ENCODE results near the gene EFCAB9.

EFCAB9 gene

GRCh38 chr5:172207511-172207910, 13.5 kb downstream of the EFCAB9 start:
- Histone ChIP-seq H3K36me3 (ENCODE audit: control insufficient read depth, insufficient read depth, low read length) (peaks cover 17% of the 10 kb centered on the region), H3K27me3 (ENCODE audit: control insufficient read depth, insufficient read depth, low read length, poor library complexity, severe bottlenecking) (no peaks in the 10 kb centered on the region), H3K9me3 (ENCODE audit: control insufficient read depth, low read length) (no peaks in the 10 kb centered on the region), H3K4me1 (ENCODE audit: control insufficient read depth, insufficient read depth, low read length) (no peaks in the 10 kb centered on the region), H3K27ac (ENCODE audit: insufficient read depth, low read depth, low read length, poor library complexity, severe bottlenecking) (no peak overlapping the region), H3K4me3 (ENCODE audit: insufficient read depth, low read depth, low read length) (no peak overlapping the region)
- WGBS, 2 experiments: 92 to 100% methylated on average over 2 of the region's 3 CpGs

- H3K27ac ChIP-seq (ENCODE audit: insufficient read depth, low read depth, low read length, poor library complexity, severe bottlenecking): no peak overlapping the region
- H3K4me1 ChIP-seq (ENCODE audit: control insufficient read depth, insufficient read depth, low read length): no peaks in the 10 kb centered on the region
- H3K9me3 ChIP-seq (ENCODE audit: control insufficient read depth, low read length): no peaks in the 10 kb centered on the region
- H3K36me3 ChIP-seq (ENCODE audit: control insufficient read depth, insufficient read depth, low read length): peaks cover 21% of the 10 kb centered on the region
- H3K27me3 ChIP-seq (ENCODE audit: control insufficient read depth, insufficient read depth, low read length, poor library complexity, severe bottlenecking): no peaks in the 10 kb centered on the region
- H3K4me3 ChIP-seq (ENCODE audit: insufficient read depth, low read depth, low read length): no peak overlapping the region
- WGBS, 2 experiments: 96 to 98% methylated on average over 2 of the region's 2 CpGs
These were observed 15.7 kb downstream of the EFCAB9 start for GRCh38 chr5:172209714-172210113.

DNA sequence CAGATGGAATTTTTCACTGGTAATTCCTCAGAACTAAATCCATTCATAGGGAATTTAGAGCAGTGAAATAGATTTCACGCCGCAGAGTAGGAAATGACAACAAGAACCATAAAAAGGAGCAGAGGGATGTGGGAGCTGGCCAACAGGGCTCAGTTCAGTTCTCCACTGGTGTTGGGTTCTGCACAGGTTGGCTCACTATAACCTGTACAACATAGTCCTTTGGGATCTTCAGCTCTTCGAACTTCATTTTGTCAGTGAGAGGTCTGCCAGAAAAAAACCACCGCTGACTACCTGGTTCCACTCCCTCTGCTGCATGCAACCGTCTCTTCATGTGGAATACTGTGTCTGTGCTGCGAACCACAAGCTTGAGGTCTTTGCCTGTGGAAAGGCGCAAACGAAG, 17.7 kb downstream of the EFCAB9 start:
- no peak overlapping the region for H3K27ac ChIP-seq (ENCODE audit: insufficient read depth, low read depth, low read length, poor library complexity, severe bottlenecking)
- no peaks in the 10 kb centered on the region for H3K4me1 ChIP-seq (ENCODE audit: control insufficient read depth, insufficient read depth, low read length)
- WGBS, 2 experiments: 97% methylated on average over 8 of the region's 8 CpGs
- peaks cover 21% of the 10 kb centered on the region for H3K36me3 ChIP-seq (ENCODE audit: control insufficient read depth, insufficient read depth, low read length)
- no peaks in the 10 kb centered on the region for H3K27me3 ChIP-seq (ENCODE audit: control insufficient read depth, insufficient read depth, low read length, poor library complexity, severe bottlenecking)
- no peak overlapping the region for H3K4me3 ChIP-seq (ENCODE audit: insufficient read depth, low read depth, low read length)
- H3K9me3 ChIP-seq (ENCODE audit: control insufficient read depth, low read length): no peaks in the 10 kb centered on the region

DNA sequence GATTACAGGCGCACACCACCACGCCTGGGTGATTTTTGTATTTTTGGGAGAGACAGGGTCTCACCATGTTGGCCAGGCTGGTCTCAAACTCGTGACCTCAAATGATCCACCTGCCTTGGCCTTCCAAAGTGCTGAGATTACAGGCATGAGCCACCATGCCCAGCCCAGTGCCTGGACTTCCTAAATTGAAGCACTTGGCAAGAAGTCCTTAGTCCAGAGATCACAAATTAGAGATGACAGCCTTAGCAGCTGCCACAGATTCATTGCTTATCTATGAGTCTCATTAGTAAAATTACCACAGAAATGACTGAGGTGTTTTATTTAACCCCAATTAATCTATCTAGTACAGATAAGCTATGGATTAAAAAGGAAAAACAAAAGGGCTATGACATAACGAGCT, 19.2 kb downstream of the EFCAB9 start:
- H3K27ac ChIP-seq (ENCODE audit: insufficient read depth, low read depth, low read length, poor library complexity, severe bottlenecking): no peak overlapping the region
- WGBS, 2 experiments: 87 to 95% methylated on average over 3 of the region's 4 CpGs

DNA sequence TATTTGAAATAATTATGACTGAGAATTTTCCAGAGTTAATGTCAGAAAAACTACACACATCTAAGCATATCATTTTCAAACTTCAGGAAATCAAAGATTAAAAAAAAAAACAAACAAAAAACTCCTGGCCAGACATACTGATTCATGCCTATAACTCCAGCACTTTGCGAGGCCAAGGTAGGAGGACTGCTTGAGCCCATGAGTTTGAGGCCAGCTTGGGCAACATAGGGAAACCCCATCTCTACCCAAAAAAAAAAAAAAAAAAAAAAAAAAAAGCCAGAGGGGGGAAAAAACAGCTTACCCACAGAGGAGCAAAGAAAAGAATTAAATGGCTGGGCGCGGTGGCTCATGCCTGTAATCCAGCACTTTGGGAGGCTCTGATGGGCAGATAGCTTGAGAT, 22.4 kb downstream of the EFCAB9 start:
- H3K36me3 ChIP-seq (ENCODE audit: control insufficient read depth, insufficient read depth, low read length): peaks cover 28% of the 10 kb centered on the region
- no peaks in the 10 kb centered on the region for H3K27me3 ChIP-seq (ENCODE audit: control insufficient read depth, insufficient read depth, low read length, poor library complexity, severe bottlenecking)
- no peaks in the 10 kb centered on the region for H3K4me1 ChIP-seq (ENCODE audit: control insufficient read depth, insufficient read depth, low read length)
- no peak overlapping the region for H3K4me3 ChIP-seq (ENCODE audit: insufficient read depth, low read depth, low read length)
- no peak overlapping the region for H3K27ac ChIP-seq (ENCODE audit: insufficient read depth, low read depth, low read length, poor library complexity, severe bottlenecking)
- 89 to 96% methylated on average over 3 of the region's 3 CpGs for WGBS, 2 experiments
- no peaks in the 10 kb centered on the region for H3K9me3 ChIP-seq (ENCODE audit: control insufficient read depth, low read length)

More for the DNA sequence above, 19.2 kb downstream of the EFCAB9 start:
- Histone ChIP-seq H3K27me3 (ENCODE audit: control insufficient read depth, insufficient read depth, low read length, poor library complexity, severe bottlenecking) (no peaks in the 10 kb centered on the region), H3K4me1 (ENCODE audit: control insufficient read depth, insufficient read depth, low read length) (no peaks in the 10 kb centered on the region), H3K4me3 (ENCODE audit: insufficient read depth, low read depth, low read length) (no peak overlapping the region), H3K36me3 (ENCODE audit: control insufficient read depth, insufficient read depth, low read length) (peaks cover 21% of the 10 kb centered on the region), H3K9me3 (ENCODE audit: control insufficient read depth, low read length) (no peaks in the 10 kb centered on the region)

GRCh38 chr5:172219296-172219695, 25.3 kb downstream of the EFCAB9 start:
- peaks cover 23% of the 10 kb centered on the region for H3K36me3 ChIP-seq (ENCODE audit: control insufficient read depth, insufficient read depth, low read length)
- H3K9me3 ChIP-seq (ENCODE audit: control insufficient read depth, low read length): no peaks in the 10 kb centered on the region
- H3K27ac ChIP-seq (ENCODE audit: insufficient read depth, low read depth, low read length, poor library complexity, severe bottlenecking): no peak overlapping the region
- WGBS, 2 experiments: 98% methylated on average over 2 of the region's 2 CpGs
- H3K4me3 ChIP-seq (ENCODE audit: insufficient read depth, low read depth, low read length): no peak overlapping the region
- no peaks in the 10 kb centered on the region for H3K27me3 ChIP-seq (ENCODE audit: control insufficient read depth, insufficient read depth, low read length, poor library complexity, severe bottlenecking)
- H3K4me1 ChIP-seq (ENCODE audit: control insufficient read depth, insufficient read depth, low read length): no peaks in the 10 kb centered on the region

- Histone ChIP-seq H3K27me3 (ENCODE audit: control insufficient read depth, insufficient read depth, low read length, poor library complexity, severe bottlenecking) (no peaks in the 10 kb centered on the region), H3K27ac (ENCODE audit: insufficient read depth, low read depth, low read length, poor library complexity, severe bottlenecking) (no peak overlapping the region), H3K4me1 (ENCODE audit: control insufficient read depth, insufficient read depth, low read length) (no peaks in the 10 kb centered on the region), H3K9me3 (ENCODE audit: control insufficient read depth, low read length) (no peaks in the 10 kb centered on the region), H3K4me3 (ENCODE audit: insufficient read depth, low read depth, low read length) (no peak overlapping the region), H3K36me3 (ENCODE audit: control insufficient read depth, insufficient read depth, low read length) (peaks cover 18% of the 10 kb centered on the region)
- 88 to 90% methylated on average over 9 to 10 of the region's 10 CpGs for WGBS, 2 experiments
These were observed 30.2 kb downstream of the EFCAB9 start for GRCh38 chr5:172223901-172224873.

DNA sequence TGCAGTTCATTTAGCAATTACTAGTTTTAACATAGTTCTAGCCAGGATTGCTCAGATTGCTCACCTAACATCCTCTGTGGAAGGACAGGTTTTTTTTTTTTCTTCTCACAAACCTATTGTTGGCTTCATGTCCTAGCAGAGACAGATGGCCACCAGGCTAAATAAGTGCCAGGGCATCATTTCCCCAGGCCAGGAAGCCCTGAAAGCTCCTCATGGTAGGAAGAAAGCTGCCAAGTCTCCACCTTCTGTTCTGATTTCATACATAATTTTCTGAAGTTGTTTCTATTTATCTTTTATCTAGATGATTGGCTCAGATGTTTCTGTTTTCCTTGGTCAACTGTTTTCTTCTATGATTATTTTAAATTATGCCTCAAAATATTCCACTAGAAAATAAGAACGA, 31.0 kb downstream of the EFCAB9 start:
- no peaks in the 10 kb centered on the region for H3K27me3 ChIP-seq (ENCODE audit: control insufficient read depth, insufficient read depth, low read length, poor library complexity, severe bottlenecking)
- H3K36me3 ChIP-seq (ENCODE audit: control insufficient read depth, insufficient read depth, low read length): peaks cover 16% of the 10 kb centered on the region
- H3K9me3 ChIP-seq (ENCODE audit: control insufficient read depth, low read length): no peaks in the 10 kb centered on the region
- 90% methylated on average over 1 of the region's 1 CpG; no CpG with 5 or more reads in 1 of the 2 experiments for WGBS, 2 experiments
- H3K4me3 ChIP-seq (ENCODE audit: insufficient read depth, low read depth, low read length): no peak overlapping the region
- no peak overlapping the region for H3K27ac ChIP-seq (ENCODE audit: insufficient read depth, low read depth, low read length, poor library complexity, severe bottlenecking)
- no peaks in the 10 kb centered on the region for H3K4me1 ChIP-seq (ENCODE audit: control insufficient read depth, insufficient read depth, low read length)

GRCh38 chr5:172229904-172230303, 35.9 kb downstream of the EFCAB9 start:
- Histone ChIP-seq H3K4me1 (ENCODE audit: control insufficient read depth, insufficient read depth, low read length) (no peaks in the 10 kb centered on the region), H3K4me3 (ENCODE audit: insufficient read depth, low read depth, low read length) (no peak overlapping the region), H3K9me3 (ENCODE audit: control insufficient read depth, low read length) (no peaks in the 10 kb centered on the region), H3K36me3 (ENCODE audit: control insufficient read depth, insufficient read depth, low read length) (peaks cover 12% of the 10 kb centered on the region), H3K27ac (ENCODE audit: insufficient read depth, low read depth, low read length, poor library complexity, severe bottlenecking) (no peak overlapping the region), H3K27me3 (ENCODE audit: control insufficient read depth, insufficient read depth, low read length, poor library complexity, severe bottlenecking) (no peaks in the 10 kb centered on the region)
- WGBS, 2 experiments: no CpG with 5 or more reads among the region's 1 CpG

DNA sequence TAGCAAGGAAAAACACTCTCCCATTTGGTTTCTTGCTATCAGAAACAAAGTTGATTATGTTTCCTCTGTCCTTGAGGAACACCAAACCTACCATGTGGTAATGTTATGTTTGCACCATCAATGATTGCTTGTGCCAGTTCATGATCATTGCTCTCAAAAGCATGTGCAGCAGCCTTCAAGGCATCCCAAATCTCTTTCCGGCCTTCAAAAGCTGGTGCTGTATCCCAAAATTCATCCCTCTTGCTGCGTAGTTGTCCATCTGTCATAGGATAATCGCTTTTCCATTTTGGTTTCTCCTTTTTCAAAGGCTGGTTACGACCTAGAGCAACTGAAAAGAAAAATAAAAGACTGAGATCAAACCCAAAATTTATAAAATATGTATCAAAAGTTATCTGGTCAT, 40.1 kb downstream of the EFCAB9 start:
- WGBS, 2 experiments: 93 to 98% methylated on average over 3 to 4 of the region's 4 CpGs
- Histone ChIP-seq H3K4me1 (ENCODE audit: control insufficient read depth, insufficient read depth, low read length) (no peaks in the 10 kb centered on the region), H3K27ac (ENCODE audit: insufficient read depth, low read depth, low read length, poor library complexity, severe bottlenecking) (no peak overlapping the region), H3K36me3 (ENCODE audit: control insufficient read depth, insufficient read depth, low read length) (peaks cover 12% of the 10 kb centered on the region), H3K4me3 (ENCODE audit: insufficient read depth, low read depth, low read length) (no peak overlapping the region), H3K9me3 (ENCODE audit: control insufficient read depth, low read length) (no peaks in the 10 kb centered on the region), H3K27me3 (ENCODE audit: control insufficient read depth, insufficient read depth, low read length, poor library complexity, severe bottlenecking) (no peaks in the 10 kb centered on the region)
